SU-DHL-6 (cell line): Measurements from ENCODE around the gene SUMF1.

ENCODE experiments used
- EZH2phosphoT487 ChIP-seq: fragments of 200-600 bp; sonication (generic), shearing (Covaris generic); conservative IDR thresholded peaks from 2 replicates; pipeline ENCODE4 v1.6.1; 2018; ENCODE audit warnings: mild to moderate bottlenecking, antibody characterized with exemption, low read length, moderate library complexity, mixed read lengths
- TF ChIP-seq, protein P1 (sequence below): fragments of 200-600 bp; sonication (generic); IDR thresholded peaks from one replicate; pipeline ENCODE4 v1.5.1; 2017; ENCODE audit warnings: antibody characterized with exemption, mild to moderate bottlenecking, low read length, moderate library complexity; ENCODE audit not compliant: insufficient read depth, poor library complexity, severe bottlenecking

DNA sequence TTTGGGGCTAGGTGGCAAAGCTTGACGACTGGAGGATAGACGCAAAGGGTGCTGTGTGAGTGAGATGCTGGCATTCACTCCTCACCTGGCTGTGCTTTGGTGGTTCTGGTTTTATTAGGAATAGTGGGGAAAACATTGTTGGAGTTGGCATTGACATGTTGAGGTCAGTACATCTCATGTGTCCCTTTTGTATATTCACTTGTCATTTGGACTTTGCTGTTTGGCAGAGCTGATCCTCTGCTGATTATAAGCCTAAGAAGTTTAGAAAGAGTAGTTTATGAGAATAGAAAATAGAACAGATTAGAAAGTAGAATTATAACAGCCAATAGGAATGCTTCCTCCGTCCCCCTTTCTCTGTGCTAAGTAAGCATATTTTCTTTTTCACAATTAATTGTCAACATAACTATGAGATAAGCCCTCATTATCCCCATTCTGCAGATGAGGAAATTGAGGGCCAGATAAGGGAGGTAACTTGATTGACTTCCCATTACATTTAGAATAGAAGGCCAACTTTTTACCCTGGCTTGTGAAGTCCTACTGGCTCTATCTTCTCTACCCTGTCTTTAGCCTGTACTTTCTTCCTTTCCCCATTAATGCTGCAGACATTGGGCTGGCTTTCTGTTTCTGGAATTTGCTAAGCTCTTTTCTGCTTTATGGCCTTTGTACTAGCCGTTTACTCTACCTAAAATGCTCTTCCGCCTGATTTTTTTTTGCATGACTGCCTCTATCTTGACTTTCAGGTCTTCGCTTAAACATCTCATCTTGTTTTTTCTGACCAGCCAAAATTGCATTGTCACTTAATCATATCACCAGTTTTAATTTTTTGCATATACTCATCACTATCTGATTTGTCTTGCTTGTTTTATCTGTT, 38.9 kb upstream of the SUMF1 start:
- TF ChIP-seq, protein P1, sequence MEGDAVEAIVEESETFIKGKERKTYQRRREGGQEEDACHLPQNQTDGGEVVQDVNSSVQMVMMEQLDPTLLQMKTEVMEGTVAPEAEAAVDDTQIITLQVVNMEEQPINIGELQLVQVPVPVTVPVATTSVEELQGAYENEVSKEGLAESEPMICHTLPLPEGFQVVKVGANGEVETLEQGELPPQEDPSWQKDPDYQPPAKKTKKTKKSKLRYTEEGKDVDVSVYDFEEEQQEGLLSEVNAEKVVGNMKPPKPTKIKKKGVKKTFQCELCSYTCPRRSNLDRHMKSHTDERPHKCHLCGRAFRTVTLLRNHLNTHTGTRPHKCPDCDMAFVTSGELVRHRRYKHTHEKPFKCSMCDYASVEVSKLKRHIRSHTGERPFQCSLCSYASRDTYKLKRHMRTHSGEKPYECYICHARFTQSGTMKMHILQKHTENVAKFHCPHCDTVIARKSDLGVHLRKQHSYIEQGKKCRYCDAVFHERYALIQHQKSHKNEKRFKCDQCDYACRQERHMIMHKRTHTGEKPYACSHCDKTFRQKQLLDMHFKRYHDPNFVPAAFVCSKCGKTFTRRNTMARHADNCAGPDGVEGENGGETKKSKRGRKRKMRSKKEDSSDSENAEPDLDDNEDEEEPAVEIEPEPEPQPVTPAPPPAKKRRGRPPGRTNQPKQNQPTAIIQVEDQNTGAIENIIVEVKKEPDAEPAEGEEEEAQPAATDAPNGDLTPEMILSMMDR = no peak
- TF ChIP-seq EZH2phosphoT487 = no peak
